Esophagus squamous epithelium (tissue), 5 donors: ENCODE data around the gene GPC5. TPM values are rescaled to one million over a fixed set of nuclear protein-coding genes. Genes with fewer than 3 reads are reported as not detected.

Experiments
- DNase-seq: peaks from one replicate; lab custom pipeline; 2025; lab: John Stamatoyannopoulos, UW
- H3K27ac ChIP-seq, 4 donors: fragments of 200-600 bp; sonication (generic); one replicate each; pipeline ENCODE4 v1.5.1; 2016 to 2019; ENCODE audit warnings: mild to moderate bottlenecking in 1 of 4
- H3K27me3 ChIP-seq, 4 donors: fragments of 200-600 bp; sonication (generic); 1 replicate in 3 of 4; 2 replicates in 1 of 4; pipeline versions ENCODE4 v1.5.1 to v1.6.0; 2017 to 2021; ENCODE audit warnings: antibody characterized with exemption in 1 of 4
- H3K36me3 ChIP-seq, 3 donors: fragments of 200-600 bp; sonication (generic); one replicate each; pipeline ENCODE4 v1.5.1; 2016 to 2019
- H3K4me1 ChIP-seq, 3 donors: fragments of 200-600 bp; sonication (generic); one replicate each; pipeline ENCODE4 v1.5.1; 2017 to 2019
- H3K4me3 ChIP-seq, 4 donors: fragments of 200-600 bp; sonication (generic); 1 replicate in 3 of 4; 2 replicates in 1 of 4; pipeline ENCODE4 v1.5.1; 2016 to 2019; ENCODE audit warnings: mild to moderate bottlenecking in 2 of 4, moderate library complexity in 1 of 4
- H3K9me3 ChIP-seq, 3 donors: fragments of 200-600 bp; sonication (generic); one replicate each; pipeline ENCODE4 v1.5.1; 2016 to 2019
- CTCF ChIP-seq, 6 experiments: fragments of 450-650 bp in 4 of 6; fragments of 200-600 bp in 2 of 6; sonication (generic) in 2 of 6; IDR thresholded peaks; one replicate each; pipeline ENCODE4 v1.5.1; 2016 to 2019; ENCODE audit warnings: antibody characterized with exemption in 6 of 6, mild to moderate bottlenecking in 4 of 6, moderate library complexity in 4 of 6
- POLR2A ChIP-seq, 4 donors: fragments of 450-650 bp; IDR thresholded peaks; one replicate each; pipeline ENCODE4 v1.6.1; 2017; ENCODE audit warnings: antibody characterized with exemption in 4 of 4, mild to moderate bottlenecking in 4 of 4, moderate library complexity in 3 of 4
- WGBS, 2 donors: methylation state at CpG; one replicate each; pipeline ENCODE4 v1.1.5; 2018; 5-methylcytosine and 5-hydroxymethylcytosine counted together
- intact Hi-C: fragments of 100-400 bp; cut with DNase I; formaldehyde crosslinking; loops from one replicate; pipeline ENCODE4 v1.15.0; 2022
- total RNA-seq, 4 donors: library from RNA; depleted of rRNA; stranded (reverse); fragments of >200 nt; gene quantifications; one replicate each; pipeline ENCODE4 v1.1.0, GENCODE V29; 2016
- donor health status: DM: yes; HTN: yes; CAD: no.

The GPC5 gene
- total RNA-seq, 4 donors from 2014 or later: not detected

- no peak for DNase-seq
Observed at GRCh38 chr13:91647361-91647990, 249.1 kb downstream of the GPC5 start.

GRCh38 chr13:91648012-91648411 is 249.6 kb downstream of the GPC5 start:
- TF ChIP-seq POLR2A (IDR thresholded peaks at IDR 0.05) (no peak), CTCF (IDR thresholded peaks at IDR 0.05) (no peak)
- Histone ChIP-seq H3K27ac (no peak overlapping the region), H3K27me3 (no peaks in the 10 kb centered on the region), H3K4me3 (no peak overlapping the region), H3K9me3 (no peaks in the 10 kb centered on the region), H3K36me3 (no peaks in the 10 kb centered on the region), H3K4me1 (no peaks in the 10 kb centered on the region)
- DNase-seq: no peak
- intact Hi-C loops: no loop called here

More at GRCh38 chr13:91647361-91647990, 249.1 kb downstream of the GPC5 start:
- 36 to 38% methylated on average over 3 of the region's 3 CpGs for WGBS, 2 donors
- Histone ChIP-seq H3K27me3 (no peaks in the 10 kb centered on the region), H3K4me3 (no peak overlapping the region), H3K27ac (no peak overlapping the region), H3K36me3 (no peaks in the 10 kb centered on the region), H3K4me1 (no peaks in the 10 kb centered on the region), H3K9me3 (no peaks in the 10 kb centered on the region)
- TF ChIP-seq POLR2A (IDR thresholded peaks at IDR 0.05) (no peak), CTCF (IDR thresholded peaks at IDR 0.05) (no peak)
- intact Hi-C loops: no loop called here

GRCh38 chr13:91649456-91649855 is 251.0 kb downstream of the GPC5 start:
- TF ChIP-seq CTCF (IDR thresholded peaks at IDR 0.05) (no peak), POLR2A (IDR thresholded peaks at IDR 0.05) (no peak)
- WGBS, 2 donors: 86 to 100% methylated on average over 2 of the region's 2 CpGs
- Histone ChIP-seq H3K4me1 (no peaks in the 10 kb centered on the region), H3K36me3 (no peaks in the 10 kb centered on the region), H3K9me3 (no peaks in the 10 kb centered on the region), H3K27me3 (no peaks in the 10 kb centered on the region), H3K4me3 (no peak overlapping the region), H3K27ac (no peak overlapping the region)
- intact Hi-C loops: no loop called here
- no peak for DNase-seq

GRCh38 chr13:91652404-91653301 is 254.2 kb downstream of the GPC5 start:
- intact Hi-C loops: no loop called here
- no peak for DNase-seq
- Histone ChIP-seq H3K27me3 (no peaks in the 10 kb centered on the region), H3K9me3 (no peaks in the 10 kb centered on the region), H3K27ac (no peak overlapping the region), H3K36me3 (no peaks in the 10 kb centered on the region), H3K4me3 (no peak overlapping the region), H3K4me1 (no peaks in the 10 kb centered on the region)
- no peak for TF ChIP-seq POLR2A (IDR thresholded peaks at IDR 0.05)
- TF ChIP-seq CTCF (IDR thresholded peaks at IDR 0.05): no peak
- 46 to 58% methylated on average over 10 of the region's 10 CpGs for WGBS, 2 donors

GRCh38 chr13:91655731-91656130 is 257.3 kb downstream of the GPC5 start:
- intact Hi-C loops: no loop called here
- WGBS, 2 donors: 78 to 86% methylated on average over 4 of the region's 4 CpGs
- Histone ChIP-seq H3K36me3 (no peaks in the 10 kb centered on the region), H3K27me3 (no peaks in the 10 kb centered on the region), H3K4me3 (no peak overlapping the region), H3K27ac (no peak overlapping the region), H3K4me1 (no peaks in the 10 kb centered on the region), H3K9me3 (no peaks in the 10 kb centered on the region)
- no peak for TF ChIP-seq CTCF (IDR thresholded peaks at IDR 0.05)
- no peak for TF ChIP-seq POLR2A (IDR thresholded peaks at IDR 0.05)
- DNase-seq: no peak
